HG03175 (cell line): Measurements from ENCODE around the gene MALSU1.

Experiments
- ATAC-seq: cut with Tn5 transposase; IDR thresholded peaks from one replicate; pipeline ENCODE4 v1.9.1; 2021; ENCODE audit warnings: mild to moderate bottlenecking, moderate library complexity; ENCODE audit not compliant: unreplicated experiment

MALSU1 gene

GRCh38 chr7:23335136-23335535 lies 36.0 kb downstream of the MALSU1 start:
- ATAC-seq = no peak

DNA sequence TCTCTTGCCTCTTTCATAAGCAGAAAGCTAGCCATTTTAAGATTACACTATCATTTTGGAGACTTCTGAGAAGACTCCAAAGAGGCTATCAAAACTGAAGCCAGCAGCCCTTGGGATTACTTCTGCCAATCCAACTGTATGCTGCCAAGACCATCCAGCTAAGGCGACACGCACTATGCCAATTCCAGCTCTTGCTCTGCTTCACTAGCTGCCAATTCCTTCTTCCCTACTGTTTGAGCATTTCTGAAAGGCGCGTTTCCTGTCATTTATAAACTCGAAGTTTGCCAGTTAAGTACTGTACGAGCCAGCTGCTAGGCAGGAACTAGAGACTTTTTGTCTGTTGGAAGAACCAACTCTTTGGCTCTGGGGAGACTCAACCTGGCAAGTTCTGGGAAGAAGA lies 36.5 kb downstream of the MALSU1 start:
- no peak for ATAC-seq

DNA sequence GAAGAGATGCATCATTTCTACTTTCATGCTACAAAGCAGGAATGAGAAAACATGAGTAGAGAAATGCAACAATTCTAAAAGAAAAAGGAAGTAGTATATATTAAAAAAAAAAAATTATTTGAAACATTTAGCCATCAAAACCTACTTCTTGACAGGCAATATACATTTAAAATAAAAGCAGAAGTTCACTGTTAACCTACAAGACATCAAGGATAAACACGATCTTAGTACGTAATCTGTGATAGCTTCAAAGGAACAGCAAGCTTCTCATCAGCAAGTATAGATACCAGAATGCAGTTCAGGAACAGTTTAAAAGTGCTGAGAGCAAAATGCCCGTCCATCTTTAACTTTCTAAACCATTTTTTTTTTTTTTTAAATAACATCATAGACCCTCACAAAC lies 36.9 kb downstream of the MALSU1 start:
- no peak for ATAC-seq

DNA sequence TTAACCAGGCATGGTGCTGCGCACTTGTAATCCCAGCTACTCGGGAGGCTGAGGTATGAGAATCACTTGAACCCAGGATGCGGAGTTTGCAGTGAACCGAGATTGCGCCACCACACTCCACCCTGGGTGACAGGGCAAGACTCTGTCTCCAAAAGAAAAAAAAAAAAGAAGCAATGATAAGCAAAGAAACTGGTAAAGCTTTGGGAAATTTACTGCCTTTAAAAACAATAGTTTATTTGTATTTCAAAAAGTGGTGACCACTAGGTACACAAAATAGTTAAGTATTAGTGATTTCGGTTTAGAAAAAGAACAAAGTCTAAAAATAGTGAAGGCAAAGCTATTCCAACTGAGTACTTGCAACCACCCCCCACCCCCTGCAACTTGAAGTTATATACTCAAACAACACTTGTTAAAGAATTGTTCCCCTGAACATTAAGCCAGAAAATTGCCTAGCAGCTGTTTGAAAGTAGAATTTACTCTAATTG lies 37.7 kb downstream of the MALSU1 start:
- ATAC-seq = no peak

DNA sequence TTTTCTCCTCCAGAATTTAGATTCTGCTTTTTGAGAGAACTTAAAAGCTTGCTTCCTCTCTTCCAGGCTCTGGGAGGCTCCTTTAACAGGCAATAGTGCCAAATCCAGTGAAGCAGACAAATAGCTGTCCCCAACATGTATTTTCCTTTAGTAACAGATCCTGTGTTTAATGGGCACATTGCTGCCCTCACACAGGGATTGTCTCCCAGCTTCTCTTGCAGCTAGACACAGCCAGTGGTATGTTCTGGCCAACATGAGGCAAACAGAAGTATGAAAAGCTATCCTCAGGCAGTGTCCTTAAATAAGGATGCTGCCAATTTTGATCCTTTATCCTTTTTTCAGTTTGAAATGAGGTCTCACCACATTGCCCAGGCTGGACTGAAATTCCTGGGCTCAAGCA lies 38.2 kb downstream of the MALSU1 start:
- ATAC-seq = no peak

DNA sequence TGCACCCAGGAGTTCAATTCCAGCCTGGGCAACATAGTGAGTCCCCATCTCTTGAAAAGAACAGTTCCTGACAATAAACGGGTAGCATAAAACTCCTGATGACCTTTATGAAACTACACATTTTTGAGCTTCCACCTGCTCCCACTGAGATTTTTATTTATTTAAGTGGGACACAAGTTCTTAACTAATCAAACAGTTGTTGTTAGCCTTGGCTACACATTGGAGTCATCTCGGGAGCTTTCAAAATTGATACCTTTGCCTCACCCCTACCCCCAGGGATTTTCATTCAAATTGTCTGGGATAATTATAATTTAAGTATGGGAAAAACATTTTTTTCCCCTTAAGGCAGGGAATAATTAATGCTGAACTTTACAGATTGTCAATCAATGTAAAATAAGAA lies 39.3 kb downstream of the MALSU1 start:
- ATAC-seq = no peak

GRCh38 chr7:23338863-23339262 lies 39.7 kb downstream of the MALSU1 start:
- ATAC-seq = no peak

GRCh38 chr7:23341846-23342598 lies 42.9 kb downstream of the MALSU1 start:
- ATAC-seq = no peak

DNA sequence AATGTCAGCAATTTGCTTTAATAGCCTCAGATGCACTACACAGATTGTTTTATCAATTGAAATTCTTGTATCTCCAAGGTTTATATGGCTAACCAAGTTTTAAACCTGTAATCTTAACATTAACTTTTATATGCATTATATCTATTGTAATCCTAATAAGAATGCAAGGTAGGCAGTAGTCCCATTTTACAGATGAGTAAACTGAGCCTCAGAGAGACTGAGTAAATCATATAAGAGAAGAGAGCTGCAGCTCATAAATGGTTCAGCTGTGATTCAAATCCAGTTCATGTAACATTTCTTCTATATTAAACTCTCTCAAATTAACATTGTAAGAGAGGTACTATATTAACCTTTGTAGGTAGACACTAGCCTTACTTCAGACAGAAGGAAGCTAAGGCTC lies 44.0 kb downstream of the MALSU1 start:
- no peak for ATAC-seq

DNA sequence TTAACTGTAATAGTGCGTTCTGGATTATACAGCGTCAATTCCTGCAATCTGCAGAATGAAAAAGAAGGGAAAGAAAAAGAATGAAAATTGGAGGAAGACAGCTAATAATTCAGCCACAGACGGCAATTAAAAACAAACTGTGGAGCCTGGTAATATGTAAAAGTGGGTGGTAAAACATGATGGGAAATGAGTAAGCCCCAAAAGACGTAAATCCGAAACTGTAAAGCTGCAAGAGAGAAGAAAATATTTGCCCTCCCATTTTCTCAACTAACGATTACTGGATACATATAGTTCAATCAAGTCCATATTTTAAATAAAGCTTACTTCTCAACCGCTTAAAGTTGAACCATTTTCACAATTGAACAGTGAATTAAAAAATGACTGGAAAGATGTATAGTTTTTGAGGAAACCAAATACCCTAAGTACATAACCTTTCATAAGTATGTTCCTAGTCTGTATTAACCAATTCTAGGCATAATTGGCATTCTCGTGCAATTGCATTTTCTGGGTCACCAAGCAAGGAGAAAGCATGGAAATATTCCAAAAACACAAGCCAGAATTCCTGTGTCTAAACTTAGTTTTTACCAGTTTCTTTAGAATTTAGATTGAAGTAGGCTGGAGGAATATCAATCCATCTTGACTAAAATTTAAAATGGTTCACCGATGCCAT lies 44.8 kb downstream of the MALSU1 start:
- ATAC-seq = no peak

- no peak for ATAC-seq
Measured at GRCh38 chr7:23345601-23346000, 46.5 kb downstream of the MALSU1 start.

GRCh38 chr7:23346316-23346715 lies 47.2 kb downstream of the MALSU1 start:
- peak; percentile 55 for ATAC-seq

DNA sequence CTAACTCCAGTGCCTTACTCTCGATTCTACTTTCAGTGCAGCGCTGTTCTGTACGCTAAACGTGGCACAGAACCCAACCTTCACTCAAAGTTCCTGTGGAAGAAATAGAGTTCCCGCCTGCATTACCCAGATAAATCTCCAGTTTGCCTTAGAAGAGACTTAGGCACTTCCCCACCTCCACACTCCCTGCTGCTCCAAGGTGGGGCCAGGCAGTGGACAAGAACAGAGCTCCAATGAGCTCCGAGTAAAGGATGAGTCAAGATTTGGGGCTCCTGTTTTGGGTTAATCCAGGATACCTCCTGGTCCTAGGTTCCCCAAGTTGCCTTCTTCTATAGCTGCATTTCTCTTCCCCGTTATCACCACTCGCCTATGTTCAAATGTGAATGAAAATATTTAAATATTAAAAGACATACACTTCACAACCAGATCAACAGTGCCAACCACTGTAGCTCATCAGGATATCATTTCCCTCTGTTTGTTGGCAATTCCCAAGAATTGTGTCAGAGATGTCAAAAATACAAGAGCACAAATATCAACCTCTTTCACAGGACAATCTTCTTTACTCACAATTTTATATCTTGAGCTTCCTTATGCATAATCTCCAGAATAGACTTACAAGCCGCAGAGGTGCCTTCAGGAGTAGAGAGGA lies 48.0 kb downstream of the MALSU1 start:
- ATAC-seq = no peak

DNA sequence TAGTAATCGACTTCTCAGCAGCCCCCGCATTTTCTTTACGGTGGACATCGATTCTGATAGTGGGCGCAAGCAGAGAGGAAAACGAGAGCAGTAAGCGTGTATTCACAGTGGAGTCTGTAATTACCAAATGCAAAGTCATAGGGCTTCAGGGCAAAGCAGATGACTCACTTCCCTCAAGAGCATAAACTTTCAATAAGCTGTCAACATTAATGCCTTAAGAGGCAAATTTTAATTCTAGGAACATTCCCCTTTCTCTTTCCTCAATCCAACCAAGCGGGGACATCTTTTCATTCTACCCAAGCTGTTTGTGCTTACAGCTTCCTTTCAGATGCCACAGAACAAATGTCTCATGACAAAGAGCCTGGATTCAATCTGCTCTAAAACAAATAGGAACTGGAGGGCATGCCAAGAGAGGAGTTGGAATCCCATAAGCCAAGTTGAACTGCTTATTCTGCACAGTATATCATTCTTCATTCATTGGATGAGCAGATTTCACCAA lies 48.6 kb downstream of the MALSU1 start:
- ATAC-seq = no peak

DNA sequence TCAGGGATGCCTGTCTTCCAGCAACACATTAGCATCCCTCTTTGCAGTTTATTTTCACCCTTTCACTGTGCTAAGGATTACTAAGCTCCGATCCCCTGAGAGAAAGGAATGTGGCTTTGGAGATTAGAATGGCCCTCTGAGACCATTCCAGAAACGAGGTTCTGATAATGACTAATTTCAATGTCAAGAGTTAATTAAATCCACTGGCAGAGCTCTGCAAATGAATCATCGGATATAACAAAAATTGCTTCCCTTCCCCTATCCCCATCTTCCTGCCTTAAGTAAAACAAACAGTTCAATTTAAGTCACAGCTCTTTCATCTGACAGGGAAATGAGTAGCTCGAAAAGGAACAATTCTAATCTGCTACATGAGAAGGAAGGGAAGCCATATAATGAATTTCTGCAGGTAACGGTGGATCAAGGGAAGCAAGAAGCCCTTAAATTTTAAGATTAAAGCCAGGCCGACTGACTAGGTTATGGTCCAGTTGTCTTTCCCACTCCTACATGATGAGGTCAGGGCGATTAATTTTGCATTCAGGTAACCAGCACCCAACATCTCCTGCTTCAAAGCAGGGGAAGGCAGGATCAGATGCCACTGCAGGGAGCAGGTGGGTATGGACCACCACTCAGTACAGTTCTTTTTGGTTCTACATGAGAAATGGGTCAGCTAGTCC lies 50.5 kb downstream of the MALSU1 start:
- ATAC-seq = no peak

- ATAC-seq = no peak
Measured at GRCh38 chr7:23350466-23350865, 51.3 kb downstream of the MALSU1 start.

- peak; percentile 47 for ATAC-seq
Measured at GRCh38 chr7:23353172-23353571, 54.0 kb downstream of the MALSU1 start.

DNA sequence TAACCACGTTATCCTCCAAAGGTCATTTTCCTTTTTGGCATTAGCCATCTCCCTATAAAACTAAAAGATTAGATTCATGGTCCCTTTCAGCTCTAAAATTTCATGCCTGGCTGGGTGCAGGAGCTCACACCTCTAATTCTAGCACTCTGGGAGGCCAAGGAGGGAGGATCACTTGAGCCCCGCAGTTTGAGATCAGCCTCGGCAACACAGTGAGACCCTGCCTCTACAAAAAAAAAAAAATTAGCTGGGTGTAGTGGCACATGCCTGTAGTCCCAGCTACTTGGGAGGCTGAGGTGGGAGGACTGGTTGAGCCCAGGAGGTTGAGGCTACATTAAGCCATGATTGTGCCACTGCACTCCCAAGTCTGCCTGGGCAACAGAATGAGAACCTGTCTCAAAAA lies 57.0 kb downstream of the MALSU1 start:
- no peak for ATAC-seq

GRCh38 chr7:23356726-23357125 lies 57.6 kb downstream of the MALSU1 start:
- no peak for ATAC-seq

DNA sequence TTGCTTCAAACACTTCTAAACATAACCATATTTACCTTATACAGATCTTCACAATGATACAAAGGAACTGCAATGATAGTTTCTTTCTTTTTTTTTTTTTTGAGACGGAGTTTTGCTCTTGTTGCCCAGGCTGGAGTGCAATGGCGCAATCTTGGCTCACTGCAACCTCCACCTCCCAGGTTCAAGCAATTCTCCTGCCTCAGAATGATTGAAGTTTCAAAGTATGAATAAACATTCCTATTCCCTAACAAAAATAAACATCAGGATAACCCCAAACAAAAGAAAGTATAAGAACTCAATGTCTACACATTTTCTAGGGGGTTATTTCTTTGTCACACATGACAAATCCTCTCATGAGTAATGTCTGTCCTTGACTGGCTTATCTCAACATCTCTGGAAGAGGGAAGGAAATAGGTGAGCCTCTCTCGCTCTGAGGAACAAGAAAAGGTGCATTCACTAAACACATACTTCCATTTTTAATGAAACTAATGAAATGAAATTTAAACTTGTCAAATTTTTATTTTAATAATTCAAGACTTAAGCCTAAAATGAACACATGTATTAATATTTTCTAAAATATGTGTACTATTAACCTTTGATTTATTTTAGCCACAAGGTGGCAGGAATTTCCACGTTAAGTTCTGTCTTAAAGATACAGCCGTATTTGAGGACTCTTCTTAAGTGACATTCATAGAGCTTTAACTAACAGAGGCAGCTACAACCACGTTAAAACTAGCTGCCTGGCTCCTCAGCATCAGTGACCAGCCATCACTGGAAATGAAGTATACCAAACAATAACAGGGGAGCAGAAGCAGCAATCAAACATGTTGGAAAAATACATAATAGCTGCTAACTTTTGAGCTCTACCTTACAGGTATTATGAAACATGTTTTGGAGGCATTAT lies 58.3 kb downstream of the MALSU1 start:
- peak; percentile 53 for ATAC-seq
